Body of pancreas (tissue), 4 donors: ENCODE results near the gene TGFB3. TPM values are rescaled to one million over a fixed set of nuclear protein-coding genes. Genes with fewer than 3 reads are reported as not detected.
A peak's percentile ranks its signal among the peaks of the same experiment; 100 is the strongest.

Experiments used
- ATAC-seq: fragments of 150-250 bp; one replicate; pipeline ENCODE4 v1.9.1; 2016
- DNase-seq, 4 donors: peaks; one replicate each; pipeline ENCODE4 v3.0.0-alpha.2; 2019
- H3K27ac ChIP-seq, 4 donors: fragments of 200-600 bp; sonication (generic); 1 replicate in 3 of 4; 2 replicates in 1 of 4; pipeline versions ENCODE4 v1.5.1 to v1.6.1; 2016 to 2019; ENCODE audit warnings: mild to moderate bottlenecking in 1 of 4, mixed read lengths in 1 of 4, moderate library complexity in 1 of 4
- H3K27me3 ChIP-seq, 2 donors: fragments of 200-600 bp; sonication (generic); one replicate each; pipeline ENCODE4 v1.6.0; 2016; ENCODE audit warnings: mild to moderate bottlenecking in 1 of 2
- H3K36me3 ChIP-seq, 2 donors: fragments of 200-600 bp; sonication (generic); replicated peaks in 1 of 2; 2 replicates each; pipeline ENCODE4 v1.5.1; 2016; ENCODE audit warnings: low read depth in 2 of 2; ENCODE audit not compliant: insufficient read depth in 1 of 2
- H3K4me1 ChIP-seq: fragments of 200-600 bp; sonication (generic); one replicate; pipeline ENCODE4 v1.6.0; 2016
- H3K4me3 ChIP-seq, 2 donors: fragments of 200-600 bp; sonication (generic); 1 replicate in 1 of 2; 2 replicates in 1 of 2; pipeline ENCODE4 v1.5.1; 2016 to 2019
- H3K9me3 ChIP-seq, 3 donors: fragments of 200-600 bp; sonication (generic); 1 replicate in 2 of 3; 2 replicates in 1 of 3; pipeline ENCODE4 v1.5.1; 2016
- POLR2A ChIP-seq, 3 donors: fragments of 450-650 bp; IDR thresholded peaks; one replicate each; pipeline ENCODE4 v1.6.1; 2016; ENCODE audit warnings: antibody characterized with exemption in 3 of 3, mild to moderate bottlenecking in 2 of 3
- whole genome bisulfite sequencing, 2 donors: methylation state at CpG; one replicate each; pipeline ENCODE4 v1.1.5; 2017; 5-methylcytosine and 5-hydroxymethylcytosine counted together
- intact Hi-C: fragments of 100-400 bp; cut with DNase I; formaldehyde crosslinking; loops from one replicate; pipeline ENCODE4 v1.15.1; 2023
- total RNA-seq, 2 donors: library from RNA; depleted of rRNA; stranded (reverse); fragments of >200 nt; gene quantifications; one replicate each; pipeline ENCODE4 v1.1.0, GENCODE V29; 2016
- TF ChIP-seq, protein P1 (sequence below), 7 experiments: fragments of 450-650 bp in 4 of 7; fragments of 200-600 bp in 3 of 7; sonication (generic) in 3 of 7; IDR thresholded peaks; one replicate each; pipeline ENCODE4 v1.5.1; 2016 to 2019; ENCODE audit warnings: antibody characterized with exemption in 7 of 7

TGFB3 gene
- total RNA-seq, 2 donors from 2014 or later: 23.6 to 30.7 TPM

DNA sequence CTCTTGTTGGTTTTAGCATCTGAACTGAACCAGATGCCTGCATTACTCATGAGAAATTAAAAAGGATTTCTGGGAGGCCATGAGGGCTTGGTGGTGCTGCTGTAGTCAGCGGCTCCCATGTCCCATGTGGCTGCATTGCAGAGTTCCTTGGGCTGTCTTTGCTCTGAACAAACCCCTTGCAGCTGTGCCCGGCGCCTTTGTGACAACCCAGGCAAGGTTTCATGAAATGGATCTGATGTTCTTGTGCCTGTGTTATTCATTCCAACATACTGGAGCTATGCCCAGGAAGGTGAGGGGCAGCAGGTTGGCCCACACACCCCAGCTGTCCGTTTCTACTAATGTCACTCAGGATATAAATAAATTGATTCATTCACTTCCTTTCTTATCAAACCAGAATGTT, 40.8 kb downstream of the TGFB3 start:
- Histone ChIP-seq H3K4me1 (peaks cover 5% of the 10 kb centered on the region), H3K27ac (no peak overlapping the region), H3K4me3 (no peak overlapping the region), H3K36me3 (no peaks in the 10 kb centered on the region), H3K9me3 (no peaks in the 10 kb centered on the region), H3K27me3 (no peaks in the 10 kb centered on the region)
- ATAC-seq (peak; percentile 18), DNase-seq (peak in 3 of 4 donors; percentile 15 to 58 (median 47))
- 42 to 46% methylated on average over 4 of the region's 4 CpGs for WGBS, 2 donors
- intact Hi-C loops: no loop called here
- TF ChIP-seq, protein P1, sequence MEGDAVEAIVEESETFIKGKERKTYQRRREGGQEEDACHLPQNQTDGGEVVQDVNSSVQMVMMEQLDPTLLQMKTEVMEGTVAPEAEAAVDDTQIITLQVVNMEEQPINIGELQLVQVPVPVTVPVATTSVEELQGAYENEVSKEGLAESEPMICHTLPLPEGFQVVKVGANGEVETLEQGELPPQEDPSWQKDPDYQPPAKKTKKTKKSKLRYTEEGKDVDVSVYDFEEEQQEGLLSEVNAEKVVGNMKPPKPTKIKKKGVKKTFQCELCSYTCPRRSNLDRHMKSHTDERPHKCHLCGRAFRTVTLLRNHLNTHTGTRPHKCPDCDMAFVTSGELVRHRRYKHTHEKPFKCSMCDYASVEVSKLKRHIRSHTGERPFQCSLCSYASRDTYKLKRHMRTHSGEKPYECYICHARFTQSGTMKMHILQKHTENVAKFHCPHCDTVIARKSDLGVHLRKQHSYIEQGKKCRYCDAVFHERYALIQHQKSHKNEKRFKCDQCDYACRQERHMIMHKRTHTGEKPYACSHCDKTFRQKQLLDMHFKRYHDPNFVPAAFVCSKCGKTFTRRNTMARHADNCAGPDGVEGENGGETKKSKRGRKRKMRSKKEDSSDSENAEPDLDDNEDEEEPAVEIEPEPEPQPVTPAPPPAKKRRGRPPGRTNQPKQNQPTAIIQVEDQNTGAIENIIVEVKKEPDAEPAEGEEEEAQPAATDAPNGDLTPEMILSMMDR (IDR thresholded peaks at IDR 0.05): no peak
- TF ChIP-seq POLR2A (IDR thresholded peaks at IDR 0.05): no peak

GRCh38 chr14:75939200-75939599, 42.6 kb downstream of the TGFB3 start:
- intact Hi-C loops: no loop called here
- Histone ChIP-seq H3K27ac (no peak overlapping the region), H3K4me1 (peaks cover 5% of the 10 kb centered on the region), H3K27me3 (no peaks in the 10 kb centered on the region), H3K4me3 (no peak overlapping the region), H3K9me3 (no peaks in the 10 kb centered on the region), H3K36me3 (no peaks in the 10 kb centered on the region)
- no peak for ATAC-seq
- TF ChIP-seq, protein P1 (IDR thresholded peaks at IDR 0.05): no peak
- TF ChIP-seq POLR2A (IDR thresholded peaks at IDR 0.05): no peak
- WGBS, 2 donors: 68 to 70% methylated on average over 1 of the region's 1 CpG
- no peak for DNase-seq

DNA sequence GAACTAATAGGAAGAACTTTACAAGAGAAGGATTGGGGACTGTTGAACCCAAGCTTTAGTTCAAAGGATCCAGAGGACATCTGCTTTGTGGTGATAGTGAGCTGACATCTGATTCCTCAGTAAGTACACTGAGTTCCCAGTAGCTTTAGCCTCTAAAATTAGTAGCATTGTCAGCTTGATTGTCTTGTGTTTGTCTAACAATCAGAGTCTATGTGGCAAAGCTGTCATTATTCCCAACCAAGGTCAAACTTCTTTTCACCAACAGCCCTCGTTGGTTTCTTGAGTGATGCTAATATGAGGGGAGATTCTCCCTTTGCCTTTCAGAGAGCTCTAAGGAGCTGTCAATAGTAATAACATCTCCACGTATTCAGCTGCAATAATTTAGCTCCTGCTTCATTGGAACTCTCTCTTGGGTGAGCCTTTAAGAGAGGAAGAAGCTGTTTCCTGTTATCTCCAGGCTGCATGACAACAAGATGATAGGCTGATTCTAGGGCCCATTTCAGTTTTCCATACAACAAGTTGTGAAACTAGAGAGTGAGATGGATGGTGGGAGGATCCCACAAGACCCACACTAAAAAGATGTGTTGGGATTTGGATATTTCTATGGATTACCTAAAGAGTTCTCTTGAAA, 46.7 kb downstream of the TGFB3 start:
- no peak for DNase-seq
- ATAC-seq: no peak
- Histone ChIP-seq H3K4me1 (no peaks in the 10 kb centered on the region), H3K27ac (no peak overlapping the region), H3K9me3 (no peaks in the 10 kb centered on the region), H3K27me3 (no peaks in the 10 kb centered on the region), H3K4me3 (no peak overlapping the region), H3K36me3 (no peaks in the 10 kb centered on the region)
- intact Hi-C loops: no loop called here
- 57 to 63% methylated on average over 2 of the region's 2 CpGs for WGBS, 2 donors
- TF ChIP-seq, protein P1 (IDR thresholded peaks at IDR 0.05): no peak
- no peak for TF ChIP-seq POLR2A (IDR thresholded peaks at IDR 0.05)

DNA sequence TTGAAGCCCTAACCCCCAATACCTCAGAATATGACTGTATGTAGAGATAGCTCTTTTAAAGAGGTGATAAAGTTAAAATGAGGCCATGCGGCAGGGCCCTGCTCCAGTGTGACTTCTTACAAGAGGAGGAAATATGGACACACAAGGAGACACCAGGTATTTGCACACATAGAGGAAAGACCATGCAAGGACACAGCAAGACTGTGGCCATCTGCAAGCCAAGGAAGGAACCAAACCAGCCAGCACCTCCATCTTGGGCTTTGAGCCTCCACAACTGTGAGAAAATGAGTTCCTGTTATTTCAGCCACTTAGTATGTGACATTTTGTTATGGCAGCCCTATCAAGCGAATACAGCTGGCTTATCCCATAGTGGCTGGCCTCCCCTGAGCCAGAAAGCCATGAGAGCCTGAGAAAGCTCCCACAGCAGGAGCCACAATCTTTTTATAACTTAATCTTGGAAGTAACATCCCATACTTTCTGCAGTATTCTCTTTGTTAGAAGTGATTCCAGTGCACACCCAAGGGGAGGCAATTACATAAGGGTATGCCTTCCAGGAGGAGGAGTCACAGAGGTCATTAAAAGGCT, 48.0 kb downstream of the TGFB3 start:
- Histone ChIP-seq H3K27ac (no peak overlapping the region), H3K4me1 (no peaks in the 10 kb centered on the region), H3K27me3 (no peaks in the 10 kb centered on the region), H3K9me3 (no peaks in the 10 kb centered on the region), H3K4me3 (no peak overlapping the region), H3K36me3 (no peaks in the 10 kb centered on the region)
- WGBS, 2 donors: 50% methylated on average over 2 of the region's 2 CpGs
- intact Hi-C loops: no loop called here
- ATAC-seq: no peak
- no peak for DNase-seq
- TF ChIP-seq POLR2A (IDR thresholded peaks at IDR 0.05): no peak
- TF ChIP-seq, protein P1 (IDR thresholded peaks at IDR 0.05): no peak

DNA sequence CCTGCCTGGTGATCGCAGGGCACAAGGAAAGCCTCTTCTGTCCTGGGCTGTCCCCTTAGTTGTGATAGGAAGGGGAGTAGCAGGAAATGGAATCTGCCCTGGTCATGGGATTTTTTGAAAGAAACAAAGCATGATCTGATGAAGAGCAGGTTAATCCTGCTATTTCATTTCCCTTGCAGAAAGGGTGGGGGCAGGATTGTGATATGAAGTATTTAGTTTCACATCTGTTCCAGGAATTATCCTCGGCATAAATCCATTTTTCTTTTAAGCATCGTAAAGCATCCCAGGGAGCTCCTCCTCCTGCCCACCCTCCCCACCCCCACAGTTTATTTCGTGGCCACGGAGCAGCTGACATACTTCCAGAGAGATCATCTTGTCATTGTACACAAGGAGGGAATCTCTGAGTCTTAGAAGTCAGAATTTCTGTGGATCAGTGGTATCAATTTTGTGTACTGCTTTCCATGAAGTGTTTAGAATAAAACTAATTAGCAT, 53.1 kb downstream of the TGFB3 start:
- Histone ChIP-seq H3K27me3 (no peaks in the 10 kb centered on the region), H3K9me3 (no peaks in the 10 kb centered on the region), H3K4me1 (no peaks in the 10 kb centered on the region), H3K36me3 (no peaks in the 10 kb centered on the region), H3K4me3 (no peak overlapping the region), H3K27ac (no peak overlapping the region)
- 70 to 79% methylated on average over 5 of the region's 5 CpGs for WGBS, 2 donors
- TF ChIP-seq, protein P1 (IDR thresholded peaks at IDR 0.05): no peak
- DNase-seq (no peak), ATAC-seq (no peak)
- intact Hi-C loops: no loop called here
